Memory B cell (primary cell): ENCODE measurements around the gene ABRAXAS1.

Experiments used
- ATAC-seq: fragments of 150-1000 bp; cut with Tn5 transposase; 2 replicates; pipeline ENCODE4 v1.10.0; 2021; ENCODE audit warnings: low read depth, mild to moderate bottlenecking, moderate library complexity
- DNase-seq, 2 donors: peaks; one replicate each; pipeline ENCODE4 v3.0.0; 2022; ENCODE audit warnings: low spot score in 2 of 2
- H3K27ac Mint-ChIP-seq: one replicate; pipeline ENCODE4 v1.8.0; 2022; ENCODE audit warnings: mild to moderate bottlenecking, moderate library complexity, mixed read lengths
- H3K27me3 Mint-ChIP-seq: one replicate; pipeline ENCODE4 v1.8.0; 2022; ENCODE audit warnings: mixed read lengths
- H3K36me3 Mint-ChIP-seq: one replicate; pipeline ENCODE4 v1.8.0; 2022; ENCODE audit warnings: mild to moderate bottlenecking, mixed read lengths
- H3K4me1 Mint-ChIP-seq: one replicate; pipeline ENCODE4 v1.8.0; 2022; ENCODE audit warnings: mixed read lengths
- H3K4me3 Mint-ChIP-seq: one replicate; pipeline ENCODE4 v1.8.0; 2022; ENCODE audit warnings: mild to moderate bottlenecking, moderate library complexity, mixed read lengths
- H3K9me3 Mint-ChIP-seq: one replicate; pipeline ENCODE4 v1.8.0; 2022; ENCODE audit warnings: mixed read lengths

The ABRAXAS1 gene

GRCh38 chr4:83417566-83417965, 67.3 kb downstream of the ABRAXAS1 start:
- no peaks in the 10 kb centered on the region for H3K9me3 Mint-ChIP-seq
- H3K4me1 Mint-ChIP-seq, result no peaks in the 10 kb centered on the region
- DNase-seq, result no peak
- H3K27ac Mint-ChIP-seq, result no peak overlapping the region
- peaks cover 21% of the 10 kb centered on the region for H3K36me3 Mint-ChIP-seq
- no peak for ATAC-seq
- H3K27me3 Mint-ChIP-seq, result no peaks in the 10 kb centered on the region
- H3K4me3 Mint-ChIP-seq, result no peak overlapping the region

- no peak for DNase-seq
Observed at GRCh38 chr4:83413676-83414075, 71.2 kb downstream of the ABRAXAS1 start.

More at GRCh38 chr4:83413676-83414075, 71.2 kb downstream of the ABRAXAS1 start:
- no peak for ATAC-seq
- peaks cover 23% of the 10 kb centered on the region for H3K36me3 Mint-ChIP-seq
- no peaks in the 10 kb centered on the region for H3K9me3 Mint-ChIP-seq
- H3K4me1 Mint-ChIP-seq, result no peaks in the 10 kb centered on the region
- no peak overlapping the region for H3K27ac Mint-ChIP-seq
- no peaks in the 10 kb centered on the region for H3K27me3 Mint-ChIP-seq
- no peak overlapping the region for H3K4me3 Mint-ChIP-seq
